Uterus (tissue), 2 donors: ENCODE data around the gene MFAP3L.

Experiments used
- POLR2A ChIP-seq, 2 donors: fragments of 450-650 bp; IDR thresholded peaks; one replicate each; pipeline ENCODE4 v1.6.1; 2016; ENCODE audit warnings: antibody characterized with exemption in 2 of 2, mild to moderate bottlenecking in 1 of 2, moderate library complexity in 1 of 2
- TF ChIP-seq, protein P1 (sequence below), 4 experiments: fragments of 200-600 bp in 2 of 4; fragments of 450-650 bp in 2 of 4; sonication (generic) in 2 of 4; IDR thresholded peaks; one replicate each; pipeline ENCODE4 v1.5.1; 2016 to 2019; ENCODE audit warnings: antibody characterized with exemption in 4 of 4, mild to moderate bottlenecking in 2 of 4, moderate library complexity in 1 of 4

DNA sequence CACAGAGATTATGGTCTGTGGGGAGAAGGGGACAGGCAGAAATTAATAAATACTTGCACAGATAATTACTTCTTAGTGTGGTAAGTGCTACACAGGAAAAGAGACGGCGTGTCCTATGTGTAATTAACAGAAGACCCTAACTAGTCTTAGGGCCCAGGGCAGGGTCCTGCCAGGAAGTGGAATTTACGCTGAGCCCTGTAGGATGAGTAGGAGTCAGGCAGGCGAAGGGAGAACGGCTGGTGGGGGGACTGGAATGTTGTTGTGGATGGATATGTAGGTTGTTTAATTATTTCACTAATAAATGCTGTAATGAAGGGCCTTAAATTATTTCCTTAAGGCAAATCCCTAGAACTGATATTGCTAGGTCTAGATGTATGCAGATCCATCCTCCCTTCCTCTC is 26.7 kb upstream of the MFAP3L start:
- TF ChIP-seq, protein P1, sequence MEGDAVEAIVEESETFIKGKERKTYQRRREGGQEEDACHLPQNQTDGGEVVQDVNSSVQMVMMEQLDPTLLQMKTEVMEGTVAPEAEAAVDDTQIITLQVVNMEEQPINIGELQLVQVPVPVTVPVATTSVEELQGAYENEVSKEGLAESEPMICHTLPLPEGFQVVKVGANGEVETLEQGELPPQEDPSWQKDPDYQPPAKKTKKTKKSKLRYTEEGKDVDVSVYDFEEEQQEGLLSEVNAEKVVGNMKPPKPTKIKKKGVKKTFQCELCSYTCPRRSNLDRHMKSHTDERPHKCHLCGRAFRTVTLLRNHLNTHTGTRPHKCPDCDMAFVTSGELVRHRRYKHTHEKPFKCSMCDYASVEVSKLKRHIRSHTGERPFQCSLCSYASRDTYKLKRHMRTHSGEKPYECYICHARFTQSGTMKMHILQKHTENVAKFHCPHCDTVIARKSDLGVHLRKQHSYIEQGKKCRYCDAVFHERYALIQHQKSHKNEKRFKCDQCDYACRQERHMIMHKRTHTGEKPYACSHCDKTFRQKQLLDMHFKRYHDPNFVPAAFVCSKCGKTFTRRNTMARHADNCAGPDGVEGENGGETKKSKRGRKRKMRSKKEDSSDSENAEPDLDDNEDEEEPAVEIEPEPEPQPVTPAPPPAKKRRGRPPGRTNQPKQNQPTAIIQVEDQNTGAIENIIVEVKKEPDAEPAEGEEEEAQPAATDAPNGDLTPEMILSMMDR (IDR thresholded peaks at IDR 0.05), result no peak
- no peak for TF ChIP-seq POLR2A (IDR thresholded peaks at IDR 0.05)
